ENCODE measurements around the gene SLC9A5. TPM values are rescaled to one million over a fixed set of nuclear protein-coding genes. Genes with fewer than 3 reads are reported as not detected.

SLC9A5 gene
- total and polyA plus RNA-seq, 2 donors (not counting 3 experiments of a cell fraction or from before 2014, with no cell fraction given): 2.7 to 2.8 TPM

DNA sequence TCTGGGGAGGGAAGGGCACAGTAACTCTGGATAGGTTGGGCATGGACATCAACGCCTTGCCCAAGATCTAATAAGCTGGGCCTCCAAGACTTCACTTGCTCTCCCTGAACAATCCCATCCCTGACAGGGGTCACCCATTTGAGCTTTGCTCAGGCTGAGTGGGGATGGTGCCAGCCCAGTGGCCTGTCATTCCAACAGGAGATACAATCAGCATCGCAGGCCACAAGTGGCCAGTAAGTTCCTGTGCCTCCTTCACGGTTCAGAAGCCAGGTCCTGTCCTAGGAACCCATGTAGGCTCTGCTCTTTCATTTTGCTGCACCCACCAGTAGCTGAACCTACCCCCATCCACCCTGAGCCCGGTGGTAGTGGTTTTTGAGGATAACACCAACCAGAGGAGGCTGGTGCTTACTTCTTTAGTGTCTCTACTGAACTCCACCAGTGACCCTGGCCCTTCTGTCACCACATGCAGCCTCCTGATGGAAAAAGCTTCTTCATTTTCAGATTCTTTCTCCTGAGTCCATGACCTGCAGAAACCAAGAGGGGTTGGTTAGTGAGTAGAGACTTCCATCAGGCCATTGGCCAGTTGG lies 45.5 kb downstream of the SLC9A5 start:
- no peaks in the 10 kb centered on the region for H3K4me1 ChIP-seq (ENCODE audit: control insufficient read depth, extremely low read depth, insufficient read depth, low read length)
- DNase-seq (ENCODE audit: low read depth, low spot score): no peak
- no peaks in the 10 kb centered on the region for H3K9me3 ChIP-seq (replicated peaks; ENCODE audit: control insufficient read depth, insufficient read depth, low read length)
- H3K36me3 ChIP-seq (ENCODE audit: control insufficient read depth in 2 of 2, extremely low read depth in 1 of 2, insufficient read depth in 2 of 2, low read length in 2 of 2): no peaks in the 10 kb centered on the region
- no TSS peak for BruUV-seq (replicated peaks)
- CTCF ChIA-PET: interaction anchor here (1.3 to 2.0 kb wide), 2 partner anchors 105 kb away, joined by 3 to 6 read pairs; no protein-coding TSS in a partner anchor
- no peaks in the 10 kb centered on the region for H3K27me3 ChIP-seq (ENCODE audit: control insufficient read depth in 2 of 2, insufficient read depth in 2 of 2, low read length in 2 of 2)
- no peaks in the 10 kb centered on the region for H3K79me2 ChIP-seq (ENCODE audit: control insufficient read depth, insufficient read depth, low read length)
- no peak overlapping the region for H3K4me3 ChIP-seq (replicated peaks in 1 of 3; ENCODE audit: insufficient read depth in 1 of 3, low read depth in 1 of 3, low read length in 3 of 3)
- no peaks in the 10 kb centered on the region for H3K9me1 ChIP-seq (replicated peaks; ENCODE audit: control insufficient read depth, extremely low read depth, insufficient read depth, low read length)
- no peak overlapping the region for H3K4me2 ChIP-seq (ENCODE audit: insufficient read depth, low read length)
- H4K20me1 ChIP-seq (replicated peaks; ENCODE audit: control insufficient read depth, extremely low read depth, insufficient read depth, low read length): no peaks in the 10 kb centered on the region
- intact Hi-C loops (cut with micrococcal nuclease) (no loop called here), dilution Hi-C loops (cut with MboI; ENCODE audit: extremely low pct_ligation_motif_present, low sequenced_read_pairs) (no loop called here)
- H3K9ac ChIP-seq (replicated peaks; ENCODE audit: extremely low read depth, insufficient read depth, low read length): no peak overlapping the region
- H3K27ac ChIP-seq (ENCODE audit: insufficient read depth, low read depth, low read length): no peak overlapping the region
- no peak overlapping the region for H2AFZ ChIP-seq (ENCODE audit: low read depth, low read length)
- TF ChIP-seq, protein P1, sequence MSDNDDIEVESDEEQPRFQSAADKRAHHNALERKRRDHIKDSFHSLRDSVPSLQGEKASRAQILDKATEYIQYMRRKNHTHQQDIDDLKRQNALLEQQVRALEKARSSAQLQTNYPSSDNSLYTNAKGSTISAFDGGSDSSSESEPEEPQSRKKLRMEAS (IDR thresholded peaks at IDR 0.05; ENCODE audit: insufficient read depth, insufficient read length): no peak
- TF ChIP-seq, protein P2, sequence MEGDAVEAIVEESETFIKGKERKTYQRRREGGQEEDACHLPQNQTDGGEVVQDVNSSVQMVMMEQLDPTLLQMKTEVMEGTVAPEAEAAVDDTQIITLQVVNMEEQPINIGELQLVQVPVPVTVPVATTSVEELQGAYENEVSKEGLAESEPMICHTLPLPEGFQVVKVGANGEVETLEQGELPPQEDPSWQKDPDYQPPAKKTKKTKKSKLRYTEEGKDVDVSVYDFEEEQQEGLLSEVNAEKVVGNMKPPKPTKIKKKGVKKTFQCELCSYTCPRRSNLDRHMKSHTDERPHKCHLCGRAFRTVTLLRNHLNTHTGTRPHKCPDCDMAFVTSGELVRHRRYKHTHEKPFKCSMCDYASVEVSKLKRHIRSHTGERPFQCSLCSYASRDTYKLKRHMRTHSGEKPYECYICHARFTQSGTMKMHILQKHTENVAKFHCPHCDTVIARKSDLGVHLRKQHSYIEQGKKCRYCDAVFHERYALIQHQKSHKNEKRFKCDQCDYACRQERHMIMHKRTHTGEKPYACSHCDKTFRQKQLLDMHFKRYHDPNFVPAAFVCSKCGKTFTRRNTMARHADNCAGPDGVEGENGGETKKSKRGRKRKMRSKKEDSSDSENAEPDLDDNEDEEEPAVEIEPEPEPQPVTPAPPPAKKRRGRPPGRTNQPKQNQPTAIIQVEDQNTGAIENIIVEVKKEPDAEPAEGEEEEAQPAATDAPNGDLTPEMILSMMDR (IDR thresholded peaks at IDR 0.05; ENCODE audit: extremely low read depth in 1 of 2, insufficient read depth in 1 of 2, low read depth in 1 of 2, low read length in 2 of 2): no peak
- no peak for TF ChIP-seq EZH2 (IDR thresholded peaks at IDR 0.05; ENCODE audit: borderline replicate concordance, low read depth, low read length, severe bottlenecking)
- TF ChIP-seq JUN (IDR thresholded peaks at IDR 0.05; ENCODE audit: borderline replicate concordance, insufficient read depth, insufficient read length, low read depth): no peak
- no peak for TF ChIP-seq POLR2A (IDR thresholded peaks at IDR 0.05; ENCODE audit: low read depth, low read length)
- TF ChIP-seq MYC (IDR thresholded peaks at IDR 0.05; ENCODE audit: low read depth, low read length): no peak
- TF ChIP-seq GATA2 (IDR thresholded peaks at IDR 0.05; ENCODE audit: insufficient read depth, insufficient read length, low read depth, low read length): no peak
- no peak for TF ChIP-seq POLR2AphosphoS5 (IDR thresholded peaks at IDR 0.05; ENCODE audit: insufficient read depth, low read depth, low read length)
- no peak for TF ChIP-seq FOS (IDR thresholded peaks at IDR 0.05; ENCODE audit: borderline replicate concordance, insufficient read depth, low read length)
- no peak for FAIRE-seq
- POLR2A ChIA-PET: no interaction called here

Measured in endothelial cell of umbilical vein (primary cell).